Activated CD4-positive, alpha-beta T cell treated with anti-CD3 and anti-CD28 coated beads, Interleukin-2, amount 10 ng/mL, durations not matched to agents 24 days and 14 days (primary cell): ENCODE data around the gene MARCHF11. TPM values are rescaled to one million over a fixed set of nuclear protein-coding genes. Genes with fewer than 3 reads are reported as not detected.

Source experiments
- DNase-seq: peaks from one replicate; pipeline ENCODE4 v3.0.0; 2022
- H3K27ac Mint-ChIP-seq: one replicate; pipeline ENCODE4 v1.8.0; 2022; ENCODE audit warnings: mild to moderate bottlenecking, mixed read lengths
- H3K27me3 Mint-ChIP-seq: one replicate; pipeline ENCODE4 v1.8.0; 2022; ENCODE audit warnings: mixed read lengths
- H3K36me3 Mint-ChIP-seq: one replicate; pipeline ENCODE4 v1.8.0; 2022; ENCODE audit warnings: low read depth, mild to moderate bottlenecking, mixed read lengths
- H3K4me1 Mint-ChIP-seq: one replicate; pipeline ENCODE4 v1.8.0; 2021; ENCODE audit warnings: mixed read lengths
- H3K4me3 Mint-ChIP-seq: one replicate; pipeline ENCODE4 v1.8.0; 2022; ENCODE audit warnings: mild to moderate bottlenecking, moderate library complexity, mixed read lengths
- H3K9me3 Mint-ChIP-seq: one replicate; pipeline ENCODE4 v1.8.0; 2021; ENCODE audit warnings: mixed read lengths
- intact Hi-C: fragments of 100-400 bp; cut with micrococcal nuclease; formaldehyde crosslinking; loops from one replicate; pipeline ENCODE4 v1.15.1; 2023
- total RNA-seq: library from RNA; stranded (reverse); gene quantifications from 2 replicates; pipeline ENCODE4 v1.2.3, GENCODE V29; 2022

MARCHF11 gene
- total RNA-seq, 1 donor from 2014 or later, result not detected

- no peak for DNase-seq
- H3K36me3 Mint-ChIP-seq, result no peaks in the 10 kb centered on the region
- intact Hi-C loops, result no loop called here
- no peak overlapping the region for H3K4me3 Mint-ChIP-seq
- H3K9me3 Mint-ChIP-seq, result no peaks in the 10 kb centered on the region
- no peak overlapping the region for H3K27ac Mint-ChIP-seq
- H3K27me3 Mint-ChIP-seq, result no peaks in the 10 kb centered on the region
- H3K4me1 Mint-ChIP-seq, result no peaks in the 10 kb centered on the region
These were observed 74.6 kb downstream of the MARCHF11 start for GRCh38 chr5:16104961-16105360.

GRCh38 chr5:16095612-16096011 is 84.0 kb downstream of the MARCHF11 start:
- Mint-ChIP-seq H3K36me3 (no peaks in the 10 kb centered on the region), H3K27ac (no peak overlapping the region), H3K4me1 (no peaks in the 10 kb centered on the region), H3K27me3 (no peaks in the 10 kb centered on the region), H3K9me3 (no peaks in the 10 kb centered on the region), H3K4me3 (no peak overlapping the region)
- DNase-seq, result no peak
- intact Hi-C loops, result no loop called here

- Mint-ChIP-seq H3K4me1 (no peaks in the 10 kb centered on the region), H3K27ac (no peak overlapping the region), H3K36me3 (no peaks in the 10 kb centered on the region), H3K9me3 (no peaks in the 10 kb centered on the region), H3K4me3 (no peak overlapping the region), H3K27me3 (no peaks in the 10 kb centered on the region)
- intact Hi-C loops, result no loop called here
- DNase-seq, result no peak
These were observed 89.3 kb downstream of the MARCHF11 start for GRCh38 chr5:16090270-16090669.

GRCh38 chr5:16082982-16083381 is 96.6 kb downstream of the MARCHF11 start:
- H3K27me3 Mint-ChIP-seq, result no peaks in the 10 kb centered on the region
- no peaks in the 10 kb centered on the region for H3K4me1 Mint-ChIP-seq
- H3K36me3 Mint-ChIP-seq, result no peaks in the 10 kb centered on the region
- H3K4me3 Mint-ChIP-seq, result no peak overlapping the region
- H3K9me3 Mint-ChIP-seq, result no peaks in the 10 kb centered on the region
- intact Hi-C loops, result no loop called here
- no peak for DNase-seq
- H3K27ac Mint-ChIP-seq, result no peak overlapping the region

GRCh38 chr5:16082053-16082452 is 97.5 kb downstream of the MARCHF11 start:
- intact Hi-C loops, result no loop called here
- Mint-ChIP-seq H3K27ac (no peak overlapping the region), H3K4me3 (no peak overlapping the region), H3K36me3 (no peaks in the 10 kb centered on the region), H3K4me1 (no peaks in the 10 kb centered on the region), H3K27me3 (no peaks in the 10 kb centered on the region), H3K9me3 (no peaks in the 10 kb centered on the region)
- no peak for DNase-seq

GRCh38 chr5:16081376-16081955 is 98.1 kb downstream of the MARCHF11 start:
- no peaks in the 10 kb centered on the region for H3K4me1 Mint-ChIP-seq
- no peaks in the 10 kb centered on the region for H3K36me3 Mint-ChIP-seq
- no peak overlapping the region for H3K4me3 Mint-ChIP-seq
- intact Hi-C loops, result no loop called here
- DNase-seq, result no peak
- H3K9me3 Mint-ChIP-seq, result no peaks in the 10 kb centered on the region
- no peak overlapping the region for H3K27ac Mint-ChIP-seq
- no peaks in the 10 kb centered on the region for H3K27me3 Mint-ChIP-seq

GRCh38 chr5:16076657-16077056 is 102.9 kb downstream of the MARCHF11 start:
- no peak for DNase-seq
- H3K4me3 Mint-ChIP-seq, result no peak overlapping the region
- no peak overlapping the region for H3K27ac Mint-ChIP-seq
- H3K36me3 Mint-ChIP-seq, result no peaks in the 10 kb centered on the region
- H3K9me3 Mint-ChIP-seq, result no peaks in the 10 kb centered on the region
- H3K27me3 Mint-ChIP-seq, result no peaks in the 10 kb centered on the region
- H3K4me1 Mint-ChIP-seq, result peaks cover 2% of the 10 kb centered on the region
- intact Hi-C loops, result no loop called here

GRCh38 chr5:16074358-16074757 is 105.2 kb downstream of the MARCHF11 start:
- DNase-seq, result no peak
- no peaks in the 10 kb centered on the region for H3K36me3 Mint-ChIP-seq
- H3K9me3 Mint-ChIP-seq, result no peaks in the 10 kb centered on the region
- no peak overlapping the region for H3K4me3 Mint-ChIP-seq
- intact Hi-C loops, result no loop called here
- H3K4me1 Mint-ChIP-seq, result peaks cover 2% of the 10 kb centered on the region
- H3K27me3 Mint-ChIP-seq, result no peaks in the 10 kb centered on the region
- H3K27ac Mint-ChIP-seq, result no peak overlapping the region

- DNase-seq, result no peak
- Mint-ChIP-seq H3K4me3 (no peak overlapping the region), H3K9me3 (peaks cover 3% of the 10 kb centered on the region), H3K4me1 (peaks cover 2% of the 10 kb centered on the region), H3K27me3 (no peaks in the 10 kb centered on the region), H3K36me3 (no peaks in the 10 kb centered on the region), H3K27ac (no peak overlapping the region)
- intact Hi-C loops, result no loop called here
These were observed 107.0 kb downstream of the MARCHF11 start for GRCh38 chr5:16072616-16073015.

GRCh38 chr5:16067415-16067814 is 112.2 kb downstream of the MARCHF11 start:
- H3K4me1 Mint-ChIP-seq, result no peaks in the 10 kb centered on the region
- intact Hi-C loops, result no loop called here
- no peaks in the 10 kb centered on the region for H3K36me3 Mint-ChIP-seq

GRCh38 chr5:16066810-16067209 is 112.8 kb downstream of the MARCHF11 start:
- no peaks in the 10 kb centered on the region for H3K4me1 Mint-ChIP-seq
- no peaks in the 10 kb centered on the region for H3K27me3 Mint-ChIP-seq
- intact Hi-C loops, result no loop called here
- H3K4me3 Mint-ChIP-seq, result no peak overlapping the region
- no peaks in the 10 kb centered on the region for H3K36me3 Mint-ChIP-seq
- H3K9me3 Mint-ChIP-seq, result peaks cover 3% of the 10 kb centered on the region
- DNase-seq, result no peak
- no peak overlapping the region for H3K27ac Mint-ChIP-seq

More at GRCh38 chr5:16067415-16067814, 112.2 kb downstream of the MARCHF11 start:
- Mint-ChIP-seq H3K9me3 (peaks cover 3% of the 10 kb centered on the region), H3K27me3 (no peaks in the 10 kb centered on the region), H3K4me3 (no peak overlapping the region), H3K27ac (no peak overlapping the region)
- no peak for DNase-seq

- H3K27me3 Mint-ChIP-seq, result no peaks in the 10 kb centered on the region
- intact Hi-C loops, result no loop called here
- peaks cover 3% of the 10 kb centered on the region for H3K9me3 Mint-ChIP-seq
- no peaks in the 10 kb centered on the region for H3K4me1 Mint-ChIP-seq
- DNase-seq, result no peak
- no peak overlapping the region for H3K27ac Mint-ChIP-seq
- H3K36me3 Mint-ChIP-seq, result no peaks in the 10 kb centered on the region
- H3K4me3 Mint-ChIP-seq, result no peak overlapping the region
These were observed 113.3 kb downstream of the MARCHF11 start for GRCh38 chr5:16066320-16066719.

GRCh38 chr5:16065831-16066230 is 113.8 kb downstream of the MARCHF11 start:
- H3K9me3 Mint-ChIP-seq, result peaks cover 3% of the 10 kb centered on the region
- H3K4me1 Mint-ChIP-seq, result no peaks in the 10 kb centered on the region
- no peak overlapping the region for H3K27ac Mint-ChIP-seq
- H3K4me3 Mint-ChIP-seq, result no peak overlapping the region
- H3K36me3 Mint-ChIP-seq, result no peaks in the 10 kb centered on the region
- no peak for DNase-seq
- intact Hi-C loops, result no loop called here
- H3K27me3 Mint-ChIP-seq, result no peaks in the 10 kb centered on the region

- Mint-ChIP-seq H3K27ac (no peak overlapping the region), H3K4me1 (no peaks in the 10 kb centered on the region), H3K9me3 (peaks cover 3% of the 10 kb centered on the region), H3K36me3 (no peaks in the 10 kb centered on the region), H3K4me3 (no peak overlapping the region), H3K27me3 (no peaks in the 10 kb centered on the region)
- intact Hi-C loops, result no loop called here
- DNase-seq, result no peak
These were observed 115.3 kb downstream of the MARCHF11 start for GRCh38 chr5:16064135-16064893.

- H3K36me3 Mint-ChIP-seq, result no peaks in the 10 kb centered on the region
- no peak for DNase-seq
- no peak overlapping the region for H3K4me3 Mint-ChIP-seq
- H3K9me3 Mint-ChIP-seq, result no peaks in the 10 kb centered on the region
- no peak overlapping the region for H3K27ac Mint-ChIP-seq
- H3K4me1 Mint-ChIP-seq, result no peaks in the 10 kb centered on the region
- intact Hi-C loops, result no loop called here
- no peaks in the 10 kb centered on the region for H3K27me3 Mint-ChIP-seq
These were observed 118.4 kb downstream of the MARCHF11 start for GRCh38 chr5:16061163-16061562.
